Measurements from ENCODE around the gene CTNNBL1. TPM values are rescaled to one million over a fixed set of nuclear protein-coding genes. Genes with fewer than 3 reads are reported as not detected.

CTNNBL1 gene
- total and polyA plus RNA-seq, 2 experiments from 2014 or later: 36.3 to 68.7 TPM

- Histone ChIP-seq H4K20me1 (replicated peaks; ENCODE audit: insufficient read depth) (peaks cover 12% of the 10 kb centered on the region; the same call in 1 of the 2 replicates), H3K79me2 (replicated peaks; ENCODE audit: insufficient read depth) (no peaks in the 10 kb centered on the region), H3K4me2 (no peak overlapping the region), H3F3A (replicated peaks; ENCODE audit: low read depth) (no peaks in the 10 kb centered on the region), H3K4me3 (no peak overlapping the region), H2AFZ (no peak overlapping the region), H3K27me3 (ENCODE audit: insufficient read depth) (no peaks in the 10 kb centered on the region), H3K27ac (ENCODE audit: low read depth) (no peak overlapping the region), H3K36me3 (ENCODE audit: insufficient read depth) (no peaks in the 10 kb centered on the region), H3K4me1 (ENCODE audit: insufficient read depth) (peaks cover 3% of the 10 kb centered on the region; the same call in 1 of the 2 replicates), H3K9me2 (ENCODE audit: insufficient read depth) (no peaks in the 10 kb centered on the region)
- no peak for ATAC-seq
- H3K36me3 Mint-ChIP-seq (ENCODE audit: low read depth): 0 out of 3 replicates have a peak, but pooled peaks cover 7% of the 10 kb centered on the region
- H3K27ac Mint-ChIP-seq: no peak overlapping the region
- TF ChIP-seq ZNF331 (CRISPR knock-in tag; IDR thresholded peaks at IDR 0.05; ENCODE audit: low read depth) (no peak), POLR2AphosphoS5 (IDR thresholded peaks at IDR 0.05; ENCODE audit: low read depth) (no peak), ETS1 (IDR thresholded peaks at IDR 0.05) (no peak), JUNB (IDR thresholded peaks at IDR 0.05; ENCODE audit: unreplicated experiment) (no peak), ZNF462 (CRISPR knock-in tag; IDR thresholded peaks at IDR 0.05) (no peak), REST (IDR thresholded peaks at IDR 0.05; ENCODE audit: unreplicated experiment) (no peak), ZNF114 (CRISPR knock-in tag; IDR thresholded peaks at IDR 0.05) (no peak)
- peaks cover 31% of the 10 kb centered on the region for H3K4me1 Mint-ChIP-seq
- peaks cover 2% of the 10 kb centered on the region for H3K27me3 Mint-ChIP-seq (ENCODE audit: insufficient read depth, low read depth, poor library complexity)
- no peak overlapping the region for H3K4me3 Mint-ChIP-seq
- H3K9me3 Mint-ChIP-seq: no peaks in the 10 kb centered on the region
- no peak for DNase-seq (ENCODE audit: low spot score)
These were observed 55.4 kb downstream of the CTNNBL1 start for GRCh38 chr20:37749218-37749617.

Data from GM23338 (cell line).